DLD1 (cell line): ENCODE results near the gene ZNF862.

Source experiments
- in situ Hi-C: cut with HindIII; loops from 2 replicates; pipeline ENCODE4 v1.10.0; 2017; ENCODE audit warnings: low sequenced_read_pairs

Gene ZNF862

GRCh38 chr7:149838224-149838991 lies at the start of gene ZNF862:
Gene ZNF862, plus strand, starts transcription at chr7:149838375. Its CDS starts 237 bp downstream, at chr7:149838612.
- in situ Hi-C loops: no loop called here

GRCh38 chr7:149789101-149789500 lies 49.1 kb upstream of the ZNF862 start:
- in situ Hi-C loops: no loop called here

- in situ Hi-C loops: no loop called here
Measured at GRCh38 chr7:149790146-149790548, 48.0 kb upstream of the ZNF862 start.

- in situ Hi-C loops: no loop called here
Measured at GRCh38 chr7:149790754-149791360, 47.3 kb upstream of the ZNF862 start.

GRCh38 chr7:149791411-149792219 lies 46.6 kb upstream of the ZNF862 start:
- in situ Hi-C loops: no loop called here

GRCh38 chr7:149792220-149792595 lies 46.0 kb upstream of the ZNF862 start:
- in situ Hi-C loops: no loop called here

- in situ Hi-C loops: no loop called here
Measured at GRCh38 chr7:149793261-149793660, 44.9 kb upstream of the ZNF862 start.

GRCh38 chr7:149794661-149795060 lies 43.5 kb upstream of the ZNF862 start:
- in situ Hi-C loops: no loop called here

- in situ Hi-C loops: no loop called here
Measured at GRCh38 chr7:149795126-149795525, 43.0 kb upstream of the ZNF862 start.

- in situ Hi-C loops: no loop called here
Measured at GRCh38 chr7:149796287-149796860, 41.8 kb upstream of the ZNF862 start.

- in situ Hi-C loops: no loop called here
Measured at GRCh38 chr7:149797771-149798170, 40.4 kb upstream of the ZNF862 start.

- in situ Hi-C loops: no loop called here
Measured at GRCh38 chr7:149799397-149800168, 38.6 kb upstream of the ZNF862 start.

- in situ Hi-C loops: no loop called here
Measured at GRCh38 chr7:149800169-149800555, 38.0 kb upstream of the ZNF862 start.

- in situ Hi-C loops: no loop called here
Measured at GRCh38 chr7:149801002-149801566, 37.1 kb upstream of the ZNF862 start.

GRCh38 chr7:149801816-149802215 lies 36.4 kb upstream of the ZNF862 start:
- in situ Hi-C loops: no loop called here

GRCh38 chr7:149802966-149803365 lies 35.2 kb upstream of the ZNF862 start:
- in situ Hi-C loops: no loop called here

- in situ Hi-C loops: no loop called here
Measured at GRCh38 chr7:149803551-149804074, 34.6 kb upstream of the ZNF862 start.

GRCh38 chr7:149804106-149804505 lies 34.1 kb upstream of the ZNF862 start:
- in situ Hi-C loops: no loop called here

GRCh38 chr7:149806726-149807125 lies 31.4 kb upstream of the ZNF862 start:
- in situ Hi-C loops: no loop called here

- in situ Hi-C loops: no loop called here
Measured at GRCh38 chr7:149808311-149808710, 29.9 kb upstream of the ZNF862 start.
